Measurements from ENCODE around the gene KRTAP29-1.

The KRTAP29-1 gene

DNA sequence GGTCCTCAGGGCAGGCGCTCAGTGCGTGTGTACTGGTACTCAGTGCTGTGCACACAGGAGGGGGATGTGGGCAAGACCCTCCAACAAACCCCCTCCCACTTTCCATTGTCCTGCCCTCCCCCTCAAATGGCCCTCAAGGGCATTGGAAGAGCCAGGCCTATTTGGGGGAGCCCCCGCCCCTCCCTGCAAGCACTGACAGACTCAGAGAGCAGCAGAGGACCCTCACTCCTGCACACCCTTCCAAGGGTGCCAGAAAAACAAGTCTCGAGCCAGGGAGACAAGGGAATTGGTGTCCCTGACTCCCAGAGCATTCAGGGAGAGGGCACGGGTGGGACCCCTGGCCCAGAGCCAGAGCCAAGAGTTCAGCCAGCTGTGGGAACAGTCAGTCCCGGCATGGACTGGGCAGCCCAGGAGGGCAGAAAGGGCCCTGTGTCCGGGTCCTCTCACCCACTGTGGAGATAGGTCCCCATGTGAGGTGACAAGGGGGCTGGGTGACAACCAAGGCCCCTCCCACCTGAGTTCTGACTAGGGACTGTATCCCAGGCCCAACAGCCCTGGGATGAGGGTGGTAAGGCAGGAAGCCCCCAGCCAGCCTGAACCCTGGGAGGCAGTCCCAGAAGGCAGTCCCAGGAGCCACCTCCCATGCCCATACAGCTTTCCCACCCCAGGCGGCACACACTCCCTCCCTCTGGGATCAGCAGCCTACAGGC, 24.9 kb upstream of the KRTAP29-1 start:
- DNase-seq = no peak

DNA sequence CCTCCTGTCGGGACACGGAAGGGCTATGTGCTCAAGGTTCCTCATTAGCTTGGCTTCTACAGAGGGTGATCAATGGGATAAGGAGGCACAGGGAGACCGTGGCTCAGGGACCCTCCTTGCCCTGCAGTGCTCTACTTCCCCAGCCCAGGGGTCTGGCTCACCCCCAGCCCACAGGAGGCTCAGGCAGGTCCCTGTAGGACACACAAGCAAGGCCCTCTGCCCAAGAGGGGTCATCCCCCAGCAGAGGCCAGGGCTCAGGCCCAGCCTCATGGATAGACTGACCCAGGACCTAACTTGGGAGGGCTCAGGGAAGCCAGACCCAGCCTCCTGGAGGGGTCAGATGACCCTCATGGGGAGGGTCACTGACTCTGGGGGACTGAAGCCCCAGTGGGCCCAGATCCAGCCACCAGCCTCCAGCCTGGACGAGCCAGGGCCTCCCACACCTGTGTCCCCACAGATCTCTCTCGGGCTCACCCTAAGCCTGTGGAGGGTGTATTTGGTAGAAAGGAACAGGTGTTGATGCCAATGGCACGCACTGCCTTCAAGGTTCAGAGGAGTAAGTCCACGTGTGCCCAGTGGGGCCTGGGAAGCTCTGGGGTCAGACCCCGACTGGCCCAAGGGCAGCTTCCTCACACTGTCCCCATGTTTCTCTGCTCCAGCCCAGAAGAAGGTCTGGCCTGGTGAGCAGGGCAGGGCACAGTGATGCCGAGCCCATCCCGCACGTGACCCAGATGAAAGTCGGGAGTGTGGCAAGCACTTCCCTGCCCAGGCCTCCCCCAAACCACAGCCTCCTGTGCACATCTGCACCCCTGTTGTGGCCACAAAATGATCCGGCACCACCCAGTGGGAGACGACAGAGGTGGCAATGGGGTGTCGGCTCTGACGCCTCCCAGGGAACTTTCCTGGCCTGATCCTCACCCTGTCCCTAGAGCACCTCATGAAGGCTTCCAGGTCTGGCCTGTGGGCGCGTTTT, 23.8 kb upstream of the KRTAP29-1 start:
- no peak for DNase-seq

GRCh38 chr17:41325611-41326010, 23.0 kb upstream of the KRTAP29-1 start:
- DNase-seq = no peak

- no peak for DNase-seq
Measured at GRCh38 chr17:41325126-41325525, 22.5 kb upstream of the KRTAP29-1 start.

DNA sequence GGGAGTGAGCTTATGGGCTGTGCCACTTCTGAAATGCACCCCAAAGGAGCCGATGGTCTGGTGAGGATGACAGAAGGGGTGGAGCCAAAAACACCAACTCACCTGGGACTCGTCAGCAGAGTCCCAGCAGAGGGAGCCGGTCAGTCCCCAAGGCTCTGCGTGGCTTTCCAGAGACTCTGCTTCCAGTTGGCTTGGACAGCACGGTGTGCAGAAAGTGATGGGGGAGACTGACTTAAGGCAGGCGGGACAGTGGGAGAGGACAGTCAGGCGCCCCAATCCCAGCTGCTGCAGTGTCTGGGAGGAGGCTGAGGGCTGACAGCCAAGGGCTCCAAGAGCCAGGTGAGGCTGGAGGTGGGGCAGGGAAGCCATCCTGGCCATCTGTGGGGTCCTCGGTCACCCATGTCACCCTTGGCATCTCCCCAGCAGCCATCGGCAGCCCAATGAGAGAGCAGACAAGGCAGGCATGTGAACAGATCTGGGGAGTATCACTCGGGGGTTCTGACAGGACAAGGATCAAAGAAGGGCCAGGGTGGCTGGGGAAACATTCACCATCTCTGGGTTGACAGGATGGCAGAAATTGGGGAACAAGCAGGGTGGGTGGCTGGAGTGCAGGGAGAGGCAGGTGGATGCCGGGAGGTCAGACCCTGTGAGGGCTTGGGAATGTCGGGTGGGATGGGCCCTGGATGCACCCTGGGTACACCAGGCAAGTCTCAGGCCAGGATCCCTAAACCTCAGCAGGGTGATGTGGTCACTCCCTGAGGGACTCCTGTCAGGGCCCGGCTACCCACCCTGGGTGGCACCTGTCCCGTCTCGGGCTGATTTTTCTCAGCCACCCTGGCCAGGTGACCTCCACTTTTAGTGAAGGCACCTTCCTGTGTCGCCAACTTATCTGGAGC, 21.8 kb upstream of the KRTAP29-1 start:
- no peak for DNase-seq

GRCh38 chr17:41322903-41323895, 20.5 kb upstream of the KRTAP29-1 start:
- DNase-seq = no peak

GRCh38 chr17:41322094-41322902, 19.6 kb upstream of the KRTAP29-1 start:
- DNase-seq = no peak

DNA sequence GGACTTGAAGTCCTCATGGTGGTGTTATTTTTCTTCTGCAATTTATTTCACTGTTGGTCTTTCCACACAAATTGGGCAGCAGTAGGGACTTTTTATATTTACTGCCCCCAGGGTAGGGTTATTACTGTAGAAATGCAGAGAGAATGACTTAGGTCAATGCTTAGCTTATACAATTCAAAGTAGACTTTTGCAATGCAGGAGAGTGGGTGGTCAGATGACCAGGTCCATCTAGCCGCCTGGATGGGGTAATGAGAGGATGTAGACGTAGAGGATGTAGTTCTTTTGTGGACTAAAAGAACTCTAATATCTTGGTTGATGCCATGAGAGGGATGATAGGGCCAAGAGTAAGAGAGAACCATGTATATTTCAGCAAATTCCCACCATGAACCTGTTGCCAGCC, 15.6 kb upstream of the KRTAP29-1 start:
- no peak for DNase-seq

DNA sequence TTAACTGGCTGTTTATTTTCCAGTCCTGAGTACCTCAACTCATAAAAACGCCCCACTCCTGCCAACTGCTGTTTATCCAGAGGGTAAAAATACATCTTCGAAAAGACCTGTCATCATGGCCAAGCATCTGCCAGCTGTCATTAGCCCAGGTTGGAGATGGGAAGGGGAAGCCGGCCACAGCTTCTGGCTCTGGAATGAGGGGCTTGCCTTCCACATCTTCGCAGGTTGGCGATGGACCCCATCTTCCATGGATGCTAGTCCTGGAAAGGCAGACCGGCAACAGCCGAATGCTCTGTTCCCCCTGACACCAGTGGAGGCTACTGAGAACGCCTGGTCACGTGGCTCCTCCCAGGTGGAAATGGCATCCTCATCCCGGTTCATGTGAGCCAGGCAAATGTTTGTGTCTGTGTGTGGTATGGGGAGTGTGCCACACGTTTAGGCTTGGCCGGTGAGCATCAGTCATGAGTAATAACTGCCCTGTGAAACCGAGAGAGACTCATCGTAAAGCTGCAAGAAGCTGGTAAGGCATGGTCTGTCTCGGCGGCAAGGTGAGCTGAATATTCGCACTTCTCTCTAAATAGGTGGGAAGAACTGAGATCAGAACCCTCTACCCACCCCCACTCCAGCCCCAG, 13.3 kb upstream of the KRTAP29-1 start:
- DNase-seq = no peak

GRCh38 chr17:41315204-41315794, 12.6 kb upstream of the KRTAP29-1 start, which contains the start of gene KRTAP17-1:
TSS of gene KRTAP17-1 (minus strand) at chr17:41315710. CDS start at chr17:41315650, 60 bp downstream.
- no peak for DNase-seq

DNA sequence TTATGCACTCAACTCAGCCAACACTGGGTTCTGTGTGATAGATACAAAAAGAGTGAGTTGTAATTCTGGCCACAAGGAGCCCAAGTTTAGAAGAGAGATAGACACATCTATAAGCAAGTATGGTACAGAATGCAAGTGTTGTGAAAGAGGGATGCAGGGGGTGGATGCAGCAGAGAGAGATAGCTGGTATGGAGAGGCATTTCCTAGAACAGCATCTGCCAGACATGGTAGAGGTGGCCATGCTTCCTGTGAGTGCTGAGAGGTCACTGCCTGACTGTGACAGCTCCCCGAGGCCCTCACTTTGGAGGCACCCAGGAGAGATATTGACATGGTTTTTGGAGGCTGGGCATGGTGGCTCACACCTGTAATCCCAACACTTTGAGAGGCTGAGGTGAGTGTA, 8.5 kb upstream of the KRTAP29-1 start:
- DNase-seq = no peak

- no peak for DNase-seq
Measured at GRCh38 chr17:41308918-41309359, 6.3 kb upstream of the KRTAP29-1 start, which contains the start of gene KRTAP16-1. TSS of gene KRTAP16-1 (minus strand) at chr17:41309309. CDS start at chr17:41309253, 56 bp downstream.

GRCh38 chr17:41308251-41308917, 5.7 kb upstream of the KRTAP29-1 start:
- DNase-seq = no peak

GRCh38 chr17:41307647-41308046, 5.0 kb upstream of the KRTAP29-1 start:
- DNase-seq = no peak

DNA sequence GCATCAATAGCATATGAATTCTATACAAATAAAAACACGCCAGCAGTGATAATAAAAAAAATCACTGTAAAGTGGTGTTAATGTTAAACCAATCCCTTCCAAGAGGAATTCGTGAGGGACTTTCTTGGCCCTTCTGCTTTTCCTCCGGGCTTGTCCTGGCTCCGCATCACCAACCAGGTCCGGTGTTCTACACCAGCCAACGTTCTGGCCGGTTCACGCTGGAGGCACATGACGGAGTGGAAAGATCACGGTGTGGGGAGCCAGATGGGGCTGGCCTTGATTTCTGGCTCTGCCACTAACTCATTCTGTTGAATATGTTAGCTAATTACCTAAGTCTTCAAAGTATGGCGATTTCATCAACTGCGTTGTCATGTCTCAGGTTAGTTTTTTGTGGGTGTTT, 1.4 kb upstream of the KRTAP29-1 start:
- no peak for DNase-seq

DNA sequence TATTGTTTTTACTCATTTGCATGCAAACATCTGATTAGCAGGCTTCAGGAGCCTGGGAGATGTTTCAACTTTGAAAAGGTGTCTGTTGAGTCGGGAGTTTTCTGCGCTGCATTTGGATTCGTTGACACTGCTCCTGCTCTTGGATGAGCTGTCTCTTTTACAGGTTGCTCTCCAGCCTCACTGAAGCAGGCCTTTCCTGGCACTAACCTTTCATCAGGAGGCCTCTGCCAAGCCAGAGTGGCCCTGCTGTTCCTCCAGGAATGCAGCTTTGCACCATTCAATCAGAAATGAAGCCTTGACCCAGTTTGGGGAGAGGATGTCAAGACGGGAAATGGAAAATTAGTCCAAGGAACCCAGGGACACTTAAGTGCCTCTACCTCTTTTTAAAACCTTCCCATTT, 330 bp upstream of the KRTAP29-1 start:
- DNase-seq = no peak

GRCh38 chr17:41301204-41301790, 1.4 kb downstream of the KRTAP29-1 start:
- no peak for DNase-seq

DNA sequence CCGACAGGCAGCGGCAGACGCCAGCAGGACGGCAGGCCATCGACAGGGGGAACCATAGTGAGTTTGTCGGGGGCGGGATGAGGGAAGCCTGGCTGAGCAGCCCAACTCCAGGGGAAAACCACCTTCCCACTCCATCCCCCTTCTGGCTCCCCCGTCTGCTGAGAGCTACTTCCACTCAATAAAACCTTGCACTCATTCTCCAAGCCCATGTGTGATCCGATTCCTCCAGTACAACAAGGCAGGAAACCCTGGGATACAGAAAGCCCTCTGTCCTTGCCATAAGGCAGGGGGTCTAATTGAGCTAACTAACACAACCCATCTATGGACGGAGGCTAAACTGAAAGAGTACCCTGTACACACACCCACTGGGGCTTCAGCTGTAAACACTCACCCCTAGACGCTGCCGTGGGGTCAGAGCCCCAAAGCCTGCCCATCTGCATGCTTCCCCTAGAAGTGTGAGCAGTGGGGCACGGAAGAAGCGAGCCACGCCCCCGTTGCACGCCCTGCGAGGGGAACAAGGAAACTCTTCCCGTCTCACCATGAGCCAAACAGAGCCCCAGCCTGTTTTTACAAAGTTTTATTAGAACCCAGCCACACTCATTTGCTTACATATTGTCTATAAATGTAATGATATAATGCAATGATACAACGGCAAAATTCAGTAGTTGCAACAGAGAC, 4.1 kb downstream of the KRTAP29-1 start:
- no peak for DNase-seq

Measured in NCI-H524 treated with DMSO at 0.1 percent for 48 hours (cell line).